ENCODE results near the gene PSPC1. TPM values are rescaled to one million over a fixed set of nuclear protein-coding genes. Genes with fewer than 3 reads are reported as not detected.

PSPC1 gene
- total RNA-seq, 2 donors from 2014 or later, result 48.7 to 90.4 TPM

- no peaks in the 10 kb centered on the region for H3K9me3 ChIP-seq
- intact Hi-C loops (cut with DNase I), result no loop called here
- no peak overlapping the region for H3K27ac ChIP-seq
- no peak for DNase-seq (ENCODE audit: low spot score)
- H3K27me3 ChIP-seq (replicated peaks; ENCODE audit: insufficient read depth), result no peaks in the 10 kb centered on the region
- 88% methylated on average over 7 of the region's 7 CpGs for WGBS
- H3K4me3 ChIP-seq, result no peak overlapping the region
- no peaks in the 10 kb centered on the region for H3K36me3 ChIP-seq
- TF ChIP-seq CTCF (IDR thresholded peaks at IDR 0.05) (no peak), POLR2AphosphoS5 (IDR thresholded peaks at IDR 0.05) (no peak), POLR2A (IDR thresholded peaks at IDR 0.05) (no peak)
- no peaks in the 10 kb centered on the region for H3K4me1 ChIP-seq (replicated peaks)
These were observed 102.0 kb downstream of the PSPC1 start for GRCh38 chr13:19680751-19681150.

- no peaks in the 10 kb centered on the region for H3K9me3 ChIP-seq
- no peaks in the 10 kb centered on the region for H3K27me3 ChIP-seq (replicated peaks; ENCODE audit: insufficient read depth)
- H3K36me3 ChIP-seq, result peaks cover 0 to 6% of the 10 kb centered on the region in 2 donors
- WGBS, result 93% methylated on average over 3 of the region's 3 CpGs
- TF ChIP-seq POLR2AphosphoS5 (IDR thresholded peaks at IDR 0.05) (no peak), POLR2A (IDR thresholded peaks at IDR 0.05) (no peak), CTCF (IDR thresholded peaks at IDR 0.05) (no peak)
- H3K4me1 ChIP-seq (replicated peaks), result no peaks in the 10 kb centered on the region
- DNase-seq (ENCODE audit: low spot score), result no peak
- no peak overlapping the region for H3K4me3 ChIP-seq
- intact Hi-C loops (cut with DNase I), result no loop called here
- H3K27ac ChIP-seq, result no peak overlapping the region
These were observed 106.6 kb downstream of the PSPC1 start for GRCh38 chr13:19676168-19676567.

- TF ChIP-seq CTCF (IDR thresholded peaks at IDR 0.05) (no peak), POLR2A (IDR thresholded peaks at IDR 0.05) (no peak), POLR2AphosphoS5 (IDR thresholded peaks at IDR 0.05) (no peak)
- no peak for DNase-seq (ENCODE audit: low spot score)
- Histone ChIP-seq H3K27me3 (replicated peaks; ENCODE audit: insufficient read depth) (no peaks in the 10 kb centered on the region), H3K4me1 (replicated peaks) (no peaks in the 10 kb centered on the region), H3K4me3 (no peak overlapping the region), H3K27ac (no peak overlapping the region), H3K36me3 (peaks cover 0 to 6% of the 10 kb centered on the region in 2 donors), H3K9me3 (no peaks in the 10 kb centered on the region)
- intact Hi-C loops (cut with DNase I), result no loop called here
- WGBS, result 91% methylated on average over 10 of the region's 10 CpGs
These were observed 107.8 kb downstream of the PSPC1 start for GRCh38 chr13:19674898-19675297.

GRCh38 chr13:19673473-19674430 lies 109.0 kb downstream of the PSPC1 start:
- Histone ChIP-seq H3K9me3 (no peaks in the 10 kb centered on the region), H3K4me3 (no peak overlapping the region), H3K27ac (peak overlapping the region in 1 of 2 donors; percentile 7), H3K27me3 (replicated peaks; ENCODE audit: insufficient read depth) (no peaks in the 10 kb centered on the region), H3K36me3 (peaks cover 5 to 6% of the 10 kb centered on the region in 2 donors), H3K4me1 (replicated peaks) (no peaks in the 10 kb centered on the region)
- no peak for DNase-seq (ENCODE audit: low spot score)
- TF ChIP-seq CTCF (IDR thresholded peaks at IDR 0.05) (no peak), POLR2AphosphoS5 (IDR thresholded peaks at IDR 0.05) (no peak), POLR2A (IDR thresholded peaks at IDR 0.05) (no peak)
- 80% methylated on average over 11 of the region's 11 CpGs for WGBS
- intact Hi-C loops (cut with DNase I), result no loop called here

GRCh38 chr13:19672990-19673389 lies 109.8 kb downstream of the PSPC1 start:
- no peak for TF ChIP-seq POLR2A (IDR thresholded peaks at IDR 0.05)
- TF ChIP-seq POLR2AphosphoS5 (IDR thresholded peaks at IDR 0.05), result no peak
- TF ChIP-seq CTCF (IDR thresholded peaks at IDR 0.05), result no peak
- WGBS, result 60% methylated on average over 5 of the region's 5 CpGs
- Histone ChIP-seq H3K27me3 (replicated peaks; ENCODE audit: insufficient read depth) (no peaks in the 10 kb centered on the region), H3K27ac (no peak overlapping the region), H3K36me3 (peaks cover 6 to 8% of the 10 kb centered on the region in 2 donors), H3K4me3 (no peak overlapping the region), H3K4me1 (replicated peaks) (no peaks in the 10 kb centered on the region), H3K9me3 (no peaks in the 10 kb centered on the region)
- intact Hi-C loops (cut with DNase I), result no loop called here
- no peak for DNase-seq (ENCODE audit: low spot score)

Data from prostate gland (tissue), 2 donors.